ENCODE results near the gene FRMPD1.

The FRMPD1 gene

DNA sequence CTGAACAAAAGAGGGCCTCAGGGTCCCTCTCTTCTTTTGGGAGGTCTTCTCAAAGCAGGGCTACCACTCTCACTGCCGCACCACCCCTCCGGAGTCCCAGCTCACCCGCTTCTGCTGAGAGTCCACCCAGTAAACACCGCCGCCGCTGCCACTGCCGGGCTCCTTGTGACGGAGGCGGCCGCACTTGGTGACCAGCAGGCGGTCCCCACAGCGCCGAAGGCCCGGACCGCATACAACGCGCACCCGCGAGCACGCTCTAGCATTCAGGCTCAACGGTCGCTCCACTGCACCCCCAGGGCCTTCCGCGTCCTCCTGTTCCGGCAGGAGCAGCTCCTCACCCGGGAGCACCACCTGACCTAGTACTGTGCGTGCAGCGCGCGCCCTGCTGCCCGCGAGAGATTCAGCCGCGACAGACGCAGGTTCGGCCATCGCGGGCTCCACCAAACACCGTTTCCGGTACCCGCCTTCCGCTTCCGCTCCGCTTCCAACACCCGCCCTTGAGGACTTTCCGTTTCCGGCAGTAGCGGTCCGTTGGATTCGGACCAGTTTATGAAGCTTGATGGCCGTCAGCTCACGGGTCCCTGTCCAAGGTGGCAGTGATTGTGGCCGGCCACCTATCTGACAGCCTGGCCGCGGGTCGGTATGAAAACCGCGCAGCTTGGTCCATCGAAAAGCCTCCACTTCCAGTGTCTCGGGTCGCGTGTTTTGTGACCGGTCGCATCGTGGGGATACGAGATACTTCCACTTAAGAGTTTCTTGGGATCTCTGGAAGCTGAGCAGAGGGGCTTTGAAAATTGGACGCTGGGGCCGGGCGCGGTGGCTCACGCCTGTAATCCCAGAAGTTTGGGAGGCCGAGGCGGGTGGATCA lies 134.1 kb downstream of the FRMPD1 start, which contains the start of gene EXOSC3:
Gene EXOSC3, minus strand, starts transcription at position 449 of the 868 bp plus-strand sequence. Its CDS starts 20 bp downstream, at position 429.
- peak; percentile 90 for DNase-seq (ENCODE audit: low spot score)

DNA sequence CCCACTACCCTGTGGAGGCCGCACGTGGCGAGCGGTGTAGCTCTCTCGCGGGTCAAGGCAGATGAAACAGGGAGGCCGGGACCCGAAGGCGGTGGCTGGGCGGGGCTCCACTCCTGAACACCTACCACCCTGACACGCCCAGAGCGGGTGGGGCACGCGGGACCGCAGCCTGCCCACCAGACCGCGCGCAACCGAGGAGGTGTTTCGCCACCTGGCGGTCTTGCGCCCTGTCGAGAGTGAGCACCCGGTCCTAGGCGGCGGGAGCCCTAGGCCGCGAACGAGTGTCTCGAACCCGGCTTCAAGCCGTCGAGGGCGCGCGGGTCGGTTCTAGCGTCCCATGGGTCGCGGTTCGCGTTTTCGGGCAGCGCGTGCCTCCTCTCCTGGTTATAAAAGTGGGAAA lies 136.3 kb downstream of the FRMPD1 start:
- DNase-seq (ENCODE audit: low spot score) = no peak

DNA sequence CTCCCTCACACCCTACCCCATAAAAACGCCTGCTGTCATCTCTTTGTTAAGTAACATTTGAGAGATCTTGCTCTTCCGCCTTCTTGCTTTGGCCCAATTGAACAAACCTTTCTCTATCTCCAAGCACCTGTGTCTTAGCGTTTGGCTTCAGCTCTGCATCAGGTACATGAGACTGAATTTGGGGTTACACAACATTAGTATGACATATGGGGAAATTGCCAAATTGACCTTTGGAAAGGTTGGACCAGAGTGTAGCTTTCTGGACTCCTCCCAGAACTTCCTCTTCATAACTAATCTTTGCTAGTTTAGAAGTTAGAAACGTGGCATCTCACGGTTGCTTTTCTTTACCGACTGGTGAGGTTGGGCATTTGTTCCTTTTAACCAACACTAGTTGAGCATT lies 137.6 kb downstream of the FRMPD1 start:
- no peak for DNase-seq (ENCODE audit: low spot score)

DNA sequence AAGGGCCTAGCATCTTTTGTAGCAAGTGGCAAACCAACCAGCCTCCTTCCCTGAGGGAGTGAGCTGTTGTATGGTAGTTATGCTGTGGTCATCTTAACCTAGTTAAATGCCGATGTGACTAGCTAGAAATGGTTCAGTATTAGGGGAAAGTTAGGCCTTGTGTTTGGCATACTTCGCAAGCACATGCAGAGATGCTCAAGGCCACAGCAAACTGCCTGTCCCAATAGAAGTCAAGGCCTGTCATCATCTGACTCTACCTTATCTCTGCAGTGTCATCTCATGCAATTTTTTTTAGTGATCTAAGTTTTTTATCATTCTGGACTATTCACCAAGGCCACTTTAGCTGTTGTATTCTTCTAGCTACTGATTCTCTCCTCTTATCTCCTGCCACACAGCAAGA lies 139.3 kb downstream of the FRMPD1 start:
- DNase-seq (ENCODE audit: low spot score) = no peak

DNA sequence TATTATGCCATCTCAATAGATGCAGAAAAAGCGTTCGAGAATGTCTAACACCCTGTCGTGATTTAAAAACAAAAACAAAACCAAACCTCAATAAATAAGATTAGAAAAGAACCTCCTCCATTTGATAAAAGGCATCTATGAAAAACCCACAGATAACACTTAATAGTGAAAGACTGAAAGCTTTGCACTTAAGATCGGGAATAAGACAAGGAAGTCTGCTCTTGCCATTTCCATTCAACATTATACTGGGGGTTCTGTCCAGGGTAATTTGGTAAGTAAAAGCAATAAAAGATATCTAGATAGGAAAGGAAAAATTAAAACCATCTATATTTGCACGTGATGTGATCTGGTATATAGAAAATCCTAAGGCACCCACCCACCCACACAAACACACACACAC lies 141.4 kb downstream of the FRMPD1 start:
- no peak for DNase-seq (ENCODE audit: low spot score)

DNA sequence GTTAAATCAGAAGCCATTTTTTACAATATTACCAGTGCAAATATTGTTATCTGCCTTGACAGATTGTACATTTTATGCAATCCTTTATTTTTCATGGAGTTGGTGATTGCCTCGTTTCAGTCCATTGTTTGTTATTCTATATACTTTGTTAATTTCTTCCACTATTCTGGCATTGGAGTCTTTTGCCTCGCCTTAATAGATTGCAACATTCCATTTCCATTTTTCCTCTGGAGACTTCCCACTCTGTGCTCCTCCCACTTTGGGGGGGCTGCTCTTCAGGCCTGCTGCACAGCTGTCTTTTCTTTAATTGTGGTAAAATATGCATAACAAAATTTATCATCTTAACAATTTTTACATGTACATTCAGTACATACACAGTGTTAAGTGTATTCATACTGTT lies 145.5 kb downstream of the FRMPD1 start:
- DNase-seq (ENCODE audit: low spot score) = no peak

All from AG08396 (cell line).